Fibroblast of villous mesenchyme (primary cell): ENCODE measurements around the gene ATXN3. TPM values are rescaled to one million over a fixed set of nuclear protein-coding genes. Genes with fewer than 3 reads are reported as not detected.

Experiments used
- DNase-seq: peaks from one replicate; pipeline ENCODE4 v3.0.0-alpha.2; 2010; ENCODE audit warnings: low read depth
- H3K4me3 ChIP-seq: 2 replicates; pipeline ENCODE4 v1.5.1; 2011; ENCODE audit warnings: low read depth, mild to moderate bottlenecking, low read length
- total RNA-seq: library from RNA; depleted of rRNA; stranded (reverse); fragments of >200 nt; gene quantifications from 2 replicates; pipeline ENCODE4 v1.2.3, GENCODE V29; 2012
- TF ChIP-seq, protein P1 (sequence below): IDR thresholded peaks from 2 replicates; pipeline ENCODE4 v1.5.1; 2012; ENCODE audit warnings: low read depth, mild to moderate bottlenecking, low read length; ENCODE audit not compliant: insufficient read depth

The ATXN3 gene
- total RNA-seq, 1 donor, result 21.6 TPM

DNA sequence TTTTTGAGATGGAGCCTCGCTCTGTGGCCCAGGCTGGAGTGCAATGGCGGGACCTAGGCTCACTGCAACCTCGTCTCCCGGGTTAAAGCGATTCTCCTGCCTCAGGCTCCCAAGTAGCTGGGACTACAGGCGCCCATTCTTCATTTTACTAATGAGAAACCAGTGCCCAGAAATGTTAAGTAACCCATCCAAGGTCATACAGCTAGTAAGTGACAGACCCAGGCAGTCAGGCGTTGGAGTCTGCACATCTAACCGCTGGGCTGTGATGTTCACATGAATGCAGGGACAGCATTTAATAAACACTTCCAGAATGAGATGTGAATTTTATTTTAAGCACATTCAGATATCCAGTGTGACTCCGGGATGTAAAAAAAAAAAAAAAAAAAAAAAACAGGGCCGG lies 65.2 kb downstream of the ATXN3 start:
- no peak for DNase-seq
- no peak overlapping the region for H3K4me3 ChIP-seq
- TF ChIP-seq, protein P1, sequence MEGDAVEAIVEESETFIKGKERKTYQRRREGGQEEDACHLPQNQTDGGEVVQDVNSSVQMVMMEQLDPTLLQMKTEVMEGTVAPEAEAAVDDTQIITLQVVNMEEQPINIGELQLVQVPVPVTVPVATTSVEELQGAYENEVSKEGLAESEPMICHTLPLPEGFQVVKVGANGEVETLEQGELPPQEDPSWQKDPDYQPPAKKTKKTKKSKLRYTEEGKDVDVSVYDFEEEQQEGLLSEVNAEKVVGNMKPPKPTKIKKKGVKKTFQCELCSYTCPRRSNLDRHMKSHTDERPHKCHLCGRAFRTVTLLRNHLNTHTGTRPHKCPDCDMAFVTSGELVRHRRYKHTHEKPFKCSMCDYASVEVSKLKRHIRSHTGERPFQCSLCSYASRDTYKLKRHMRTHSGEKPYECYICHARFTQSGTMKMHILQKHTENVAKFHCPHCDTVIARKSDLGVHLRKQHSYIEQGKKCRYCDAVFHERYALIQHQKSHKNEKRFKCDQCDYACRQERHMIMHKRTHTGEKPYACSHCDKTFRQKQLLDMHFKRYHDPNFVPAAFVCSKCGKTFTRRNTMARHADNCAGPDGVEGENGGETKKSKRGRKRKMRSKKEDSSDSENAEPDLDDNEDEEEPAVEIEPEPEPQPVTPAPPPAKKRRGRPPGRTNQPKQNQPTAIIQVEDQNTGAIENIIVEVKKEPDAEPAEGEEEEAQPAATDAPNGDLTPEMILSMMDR, result no peak

DNA sequence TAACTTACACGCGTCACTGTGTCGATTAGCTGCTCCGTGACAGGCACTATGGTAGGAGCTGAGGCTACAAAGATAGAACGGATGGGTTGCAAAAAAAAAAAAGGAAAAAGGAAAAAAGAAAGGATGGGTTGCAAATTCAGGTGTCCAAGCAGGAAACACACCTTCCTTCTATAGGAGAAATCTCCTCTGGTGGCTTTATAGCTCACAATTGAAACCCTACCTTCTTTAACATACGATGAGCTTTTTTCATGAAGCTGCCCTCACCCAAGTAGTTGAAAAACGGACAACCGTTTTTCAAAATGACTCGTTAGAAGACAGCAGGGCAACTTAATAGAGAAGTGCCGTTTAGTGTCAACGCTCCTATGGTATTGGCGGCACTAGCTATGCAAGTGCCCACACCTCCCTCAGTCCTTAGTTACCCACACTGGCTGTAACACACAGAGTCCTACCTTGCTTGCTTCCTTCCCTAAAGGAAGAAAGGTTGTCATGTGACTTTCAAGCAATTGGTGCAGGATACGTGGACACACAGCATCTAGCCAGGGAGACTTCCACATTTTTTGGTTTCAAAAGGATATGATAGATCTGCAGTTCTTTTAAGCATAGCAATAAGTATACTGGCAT lies 65.8 kb downstream of the ATXN3 start:
- peak overlapping the region; percentile 95 for H3K4me3 ChIP-seq
- DNase-seq, result peak; percentile 31
- TF ChIP-seq, protein P1, result no peak

DNA sequence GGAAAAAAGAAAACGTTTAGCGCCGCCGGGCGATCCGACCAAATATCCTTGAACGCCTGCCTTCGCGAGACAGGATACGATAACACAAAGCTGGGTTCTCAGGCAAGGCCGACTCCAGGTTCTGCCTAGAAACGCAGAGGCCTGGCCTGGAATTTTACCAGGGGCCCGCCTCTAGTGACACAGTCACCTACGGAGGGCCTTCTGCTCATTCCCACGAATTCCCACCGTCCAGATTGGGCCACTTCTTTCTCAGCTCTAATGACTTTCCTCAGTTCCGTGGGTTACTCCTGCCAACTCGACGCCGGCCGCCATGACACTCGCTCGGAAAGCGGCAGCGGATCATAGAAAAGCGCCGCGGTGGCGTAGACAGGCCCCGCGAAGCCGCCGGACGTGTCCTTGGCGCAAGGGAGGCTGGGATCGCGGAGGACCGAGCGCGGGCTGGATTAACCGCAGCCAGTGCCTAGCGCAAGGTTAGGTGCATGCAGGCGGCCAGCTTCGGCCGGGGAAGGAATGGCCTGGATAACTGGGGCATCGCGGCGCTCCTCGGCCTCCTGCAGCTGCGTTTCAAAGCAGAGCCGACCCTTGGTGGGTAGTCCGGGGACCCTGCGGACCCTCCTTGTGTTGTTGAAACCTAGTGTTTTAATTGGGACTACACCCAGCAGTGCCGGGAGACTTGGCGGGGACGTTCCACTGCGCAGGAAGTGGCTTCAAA lies 66.5 kb downstream of the ATXN3 start, which contains the start of gene TRIP11:
TRIP11 (minus strand) TSS at position 341 of the 712 bp plus-strand sequence. CDS start 374 bp downstream, outside the sequence.
- peak within 1 kb of the TSS; percentile 95 for H3K4me3 ChIP-seq
- TF ChIP-seq, protein P1, result no peak
- peak; percentile 94 for DNase-seq

DNA sequence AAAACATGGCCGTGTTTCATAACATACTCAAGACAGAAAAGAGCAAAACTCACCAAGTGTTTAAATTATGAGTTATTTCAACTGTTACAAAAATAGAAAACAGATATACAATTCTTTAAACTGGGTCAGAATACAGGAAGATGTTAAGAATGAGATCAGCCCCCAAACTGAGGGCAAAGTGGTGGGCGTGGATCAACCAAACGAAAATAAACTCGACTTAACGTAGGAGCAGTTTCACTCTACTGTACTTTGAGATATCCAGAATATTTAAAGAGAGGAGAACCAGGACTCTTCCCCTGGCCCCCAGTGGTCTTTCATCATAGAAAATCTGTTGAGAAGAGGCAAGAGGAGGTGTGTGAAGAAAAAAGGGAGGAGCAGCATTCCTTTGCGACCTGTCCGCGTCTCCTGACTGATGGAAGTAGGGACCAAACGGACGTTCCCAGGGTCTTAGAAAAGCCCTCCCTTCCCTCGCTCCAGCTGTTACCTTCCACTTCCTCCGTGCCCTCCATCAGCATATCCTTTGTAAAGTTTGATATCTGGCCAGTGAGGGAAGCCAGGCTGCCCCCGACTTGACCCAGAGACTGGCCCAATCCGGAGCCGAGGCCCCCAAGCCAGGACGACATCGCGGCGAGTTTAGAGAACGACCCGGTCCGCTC lies 67.2 kb downstream of the ATXN3 start:
- peak; percentile 69 for DNase-seq
- H3K4me3 ChIP-seq, result peak overlapping the region; percentile 95
- TF ChIP-seq, protein P1, result no peak

DNA sequence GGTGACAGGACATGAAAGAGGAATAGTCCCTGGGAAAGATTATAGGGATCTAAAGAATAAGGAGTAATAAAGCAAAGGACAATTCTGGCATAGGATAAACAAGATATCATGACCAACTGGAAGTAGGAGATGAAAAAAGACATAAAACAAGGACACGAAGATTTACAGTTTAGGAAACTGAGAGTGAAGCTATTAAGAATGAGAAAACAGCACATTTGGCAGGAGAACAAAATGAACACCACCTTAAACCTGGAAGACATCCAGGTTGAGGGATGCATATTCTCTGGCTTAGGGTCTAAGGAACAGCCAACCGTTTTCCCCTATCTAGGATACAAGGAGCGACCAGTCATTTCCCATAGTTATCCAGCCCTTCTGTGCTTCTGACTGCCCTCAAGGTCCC lies 68.4 kb downstream of the ATXN3 start:
- TF ChIP-seq, protein P1, result no peak
- H3K4me3 ChIP-seq, result peak overlapping the region; percentile 95
- DNase-seq, result no peak

DNA sequence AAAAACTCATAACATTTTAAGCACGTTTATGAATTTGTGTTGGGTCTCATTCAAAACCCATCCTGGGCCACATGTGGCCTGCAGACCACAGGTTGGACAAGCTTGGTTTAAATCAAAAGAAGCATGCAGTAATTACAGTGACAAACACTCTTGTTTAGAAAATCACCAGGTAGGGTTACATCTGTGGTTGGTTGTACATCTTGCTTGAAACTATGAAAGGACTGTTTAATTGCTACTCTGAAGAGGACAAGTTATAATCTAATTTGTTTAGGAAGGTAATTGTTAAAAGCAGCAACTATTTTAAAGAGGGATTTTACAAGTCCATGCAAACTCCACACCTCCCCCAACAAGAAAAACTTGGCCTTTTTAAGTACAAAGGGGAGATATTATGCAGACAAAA lies 70.5 kb downstream of the ATXN3 start:
- no peak overlapping the region for H3K4me3 ChIP-seq
- TF ChIP-seq, protein P1, result no peak
- no peak for DNase-seq
